ENCODE measurements around the gene PPDPF.

The PPDPF gene

DNA sequence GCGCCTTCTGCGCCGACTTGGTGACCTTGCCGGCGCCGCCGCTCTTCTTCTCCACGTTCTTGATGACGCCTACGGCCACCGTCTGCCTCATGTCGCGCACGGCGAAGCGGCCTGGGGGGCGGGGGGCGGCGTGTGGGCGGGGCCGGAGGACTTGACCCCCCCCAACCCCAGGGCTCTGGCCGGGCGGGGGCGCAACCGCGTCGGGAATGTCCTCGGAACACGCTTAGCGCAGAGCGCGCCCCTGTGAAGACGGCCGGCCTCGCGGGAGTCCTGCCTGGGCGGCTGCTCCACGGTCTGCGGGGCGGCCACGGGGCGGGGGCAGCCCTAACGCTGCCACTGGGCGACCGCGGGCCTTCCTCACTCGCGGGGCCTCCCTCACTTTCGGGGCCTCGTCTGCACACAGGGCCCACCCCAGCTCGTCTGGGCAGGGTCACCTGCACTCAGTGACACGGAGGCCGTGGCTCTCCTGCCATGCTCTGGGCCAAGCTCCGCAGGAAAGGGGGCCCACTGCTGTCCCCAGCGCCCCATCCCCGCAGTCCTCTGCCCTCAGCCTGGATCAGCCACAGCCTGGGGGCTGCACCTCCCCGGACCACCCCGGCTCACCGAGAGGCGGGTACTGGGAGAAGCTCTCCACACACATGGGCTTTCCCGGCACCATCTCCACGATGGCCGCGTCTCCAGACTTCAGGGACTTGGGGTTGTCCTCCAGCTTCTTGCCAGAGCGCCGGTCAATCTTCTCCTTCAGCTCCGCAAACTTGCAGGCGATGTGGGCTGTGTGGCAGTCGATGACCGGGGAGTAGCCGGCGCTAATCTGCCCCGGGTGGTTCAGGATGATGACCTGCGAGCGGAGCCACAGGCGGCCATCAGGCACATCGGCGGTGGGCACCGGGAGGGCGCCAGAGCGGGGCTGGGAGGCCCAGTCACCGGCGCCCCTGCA, 32.0 kb upstream of the PPDPF start:
- no peak for DNase-seq

DNA sequence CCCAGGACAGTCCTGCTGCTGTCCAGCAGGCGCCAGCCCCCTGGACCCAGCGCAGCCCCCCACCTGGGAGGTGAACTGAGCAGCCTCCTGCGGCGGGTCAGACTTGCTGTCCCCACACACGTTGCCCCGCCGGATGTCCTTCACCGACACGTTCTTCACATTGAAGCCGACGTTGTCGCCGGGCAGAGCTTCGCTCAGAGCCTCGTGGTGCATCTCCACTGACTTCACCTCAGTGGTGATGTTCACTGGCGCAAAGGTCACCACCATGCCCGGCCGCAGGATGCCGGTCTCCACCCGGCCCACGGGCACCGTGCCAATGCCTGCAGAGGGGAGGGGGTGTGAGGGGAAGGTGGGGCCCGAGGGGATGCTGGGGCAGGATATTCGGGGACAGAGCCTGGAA, 30.1 kb upstream of the PPDPF start:
- DNase-seq: no peak

DNA sequence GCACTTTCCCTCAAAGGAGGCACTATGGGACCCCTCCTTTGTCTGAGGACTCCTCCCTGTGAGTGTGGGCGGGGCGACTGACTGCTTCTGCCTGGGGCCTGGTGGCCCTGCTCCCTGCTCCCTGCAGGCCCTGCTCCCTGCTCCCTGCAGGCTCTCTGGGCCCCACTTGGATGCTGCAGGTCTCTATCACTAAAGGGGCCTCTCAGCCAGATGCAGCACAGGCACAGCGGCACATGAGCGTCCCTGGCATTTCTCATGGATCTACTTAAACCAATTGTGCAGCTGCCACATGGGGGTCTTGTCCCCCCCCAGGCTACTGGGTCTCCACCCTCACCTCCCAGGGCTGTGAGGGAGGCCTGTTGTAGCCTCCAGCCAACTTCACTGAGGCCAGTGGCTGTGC, 29.5 kb upstream of the PPDPF start:
- DNase-seq: no peak

DNA sequence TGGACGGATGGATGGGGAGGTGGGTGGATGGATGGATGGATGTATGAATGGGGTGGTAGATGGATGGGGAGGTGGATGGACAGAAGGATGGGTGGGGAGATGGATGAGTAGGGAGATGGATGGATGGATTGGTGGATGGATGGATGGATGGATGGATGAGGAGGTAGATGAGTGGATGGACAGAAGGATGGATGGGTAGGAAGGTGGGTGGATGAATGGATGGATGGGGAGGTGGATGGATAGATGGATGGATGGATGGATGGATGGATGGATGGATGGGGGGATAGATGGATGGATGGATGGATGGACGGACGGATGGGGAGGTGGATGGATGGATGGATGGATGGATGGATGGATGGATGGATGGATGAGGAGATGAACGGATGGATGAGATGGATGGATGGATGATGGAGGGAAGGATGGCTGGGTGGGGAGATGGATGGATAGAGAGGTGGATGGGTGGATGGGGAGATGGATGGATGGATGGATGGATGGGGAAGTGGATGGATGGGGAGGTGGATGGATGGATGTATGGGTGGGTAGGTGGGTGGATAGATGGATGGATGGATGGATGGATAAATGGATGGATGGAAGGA, 28.8 kb upstream of the PPDPF start:
- no peak for DNase-seq

DNA sequence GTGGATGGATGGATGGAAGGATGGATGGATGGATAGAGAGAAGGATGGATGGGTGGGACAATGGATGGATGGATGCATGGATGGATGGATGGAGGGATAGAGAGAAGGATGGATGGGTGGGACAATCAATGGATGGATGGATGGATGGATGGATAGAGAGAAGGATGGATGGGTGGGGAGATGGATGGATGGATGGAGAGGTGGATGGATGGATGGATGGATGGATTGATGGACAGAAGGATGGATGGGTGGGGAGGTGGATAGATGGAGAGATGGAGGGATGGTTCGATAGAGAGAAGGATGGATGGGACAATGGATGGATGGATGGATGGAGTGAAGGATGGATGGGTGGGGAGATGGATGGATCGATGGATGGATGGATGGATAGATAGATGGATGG, 28.0 kb upstream of the PPDPF start:
- no peak for DNase-seq

DNA sequence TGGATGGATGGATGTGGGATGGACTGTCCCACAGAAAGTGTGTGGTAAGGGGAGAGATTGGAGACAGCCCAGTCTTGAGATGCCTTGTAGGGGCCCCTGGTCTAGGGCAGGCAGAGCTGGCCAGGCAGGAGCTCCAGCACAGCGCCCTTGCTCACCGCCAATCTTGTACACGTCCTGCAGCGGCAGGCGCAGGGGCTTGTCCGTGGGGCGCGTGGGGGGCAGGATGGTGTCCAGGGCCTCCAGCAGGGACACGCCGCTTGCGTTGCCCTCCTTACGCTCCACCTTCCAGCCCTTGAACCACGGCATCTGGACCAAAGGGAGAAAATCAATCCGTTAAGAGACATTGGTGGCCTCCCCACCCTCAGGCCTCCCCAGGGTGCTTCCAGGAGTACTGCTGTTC, 27.6 kb upstream of the PPDPF start:
- DNase-seq: no peak

DNA sequence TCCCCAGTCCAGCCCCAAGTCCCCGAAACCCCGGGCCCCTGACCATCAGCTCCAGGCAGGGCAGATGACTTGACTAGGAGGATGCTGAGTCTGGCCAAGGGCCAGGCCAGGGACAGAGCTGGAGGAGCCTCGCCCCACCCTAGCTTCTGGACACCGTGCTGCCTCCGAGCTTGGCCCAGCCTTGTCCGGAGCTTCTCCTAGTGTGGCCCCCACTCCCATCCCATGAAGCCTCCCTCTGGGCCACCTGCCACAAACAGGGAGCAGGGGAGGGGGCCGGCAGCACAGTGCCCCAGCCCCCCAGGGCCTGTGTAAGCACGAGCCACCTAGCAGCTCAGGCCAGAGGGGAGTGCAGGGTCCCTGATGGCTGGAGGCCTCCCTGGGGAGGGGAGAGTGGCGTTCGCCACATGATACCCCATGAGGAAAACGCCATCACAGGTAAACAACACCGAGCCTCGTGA, 27.0 kb upstream of the PPDPF start:
- DNase-seq: no peak

DNA sequence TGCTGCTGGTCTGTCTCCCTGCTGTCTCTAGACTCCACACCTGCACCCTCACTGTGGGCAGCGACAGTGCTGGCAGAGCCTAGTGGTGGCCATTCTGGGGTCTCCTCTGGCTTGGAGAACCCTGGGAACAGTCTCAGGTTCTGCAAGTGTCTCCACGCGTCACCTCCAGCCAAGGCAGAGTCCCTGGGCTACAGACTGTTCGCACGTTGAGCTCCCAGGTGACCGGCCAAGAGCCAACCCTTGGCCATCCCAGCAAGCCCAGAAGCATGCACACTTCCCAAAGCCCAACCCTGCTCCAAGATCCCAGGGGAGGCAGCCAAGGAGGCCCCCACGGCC, 26.5 kb upstream of the PPDPF start:
- no peak for DNase-seq

DNA sequence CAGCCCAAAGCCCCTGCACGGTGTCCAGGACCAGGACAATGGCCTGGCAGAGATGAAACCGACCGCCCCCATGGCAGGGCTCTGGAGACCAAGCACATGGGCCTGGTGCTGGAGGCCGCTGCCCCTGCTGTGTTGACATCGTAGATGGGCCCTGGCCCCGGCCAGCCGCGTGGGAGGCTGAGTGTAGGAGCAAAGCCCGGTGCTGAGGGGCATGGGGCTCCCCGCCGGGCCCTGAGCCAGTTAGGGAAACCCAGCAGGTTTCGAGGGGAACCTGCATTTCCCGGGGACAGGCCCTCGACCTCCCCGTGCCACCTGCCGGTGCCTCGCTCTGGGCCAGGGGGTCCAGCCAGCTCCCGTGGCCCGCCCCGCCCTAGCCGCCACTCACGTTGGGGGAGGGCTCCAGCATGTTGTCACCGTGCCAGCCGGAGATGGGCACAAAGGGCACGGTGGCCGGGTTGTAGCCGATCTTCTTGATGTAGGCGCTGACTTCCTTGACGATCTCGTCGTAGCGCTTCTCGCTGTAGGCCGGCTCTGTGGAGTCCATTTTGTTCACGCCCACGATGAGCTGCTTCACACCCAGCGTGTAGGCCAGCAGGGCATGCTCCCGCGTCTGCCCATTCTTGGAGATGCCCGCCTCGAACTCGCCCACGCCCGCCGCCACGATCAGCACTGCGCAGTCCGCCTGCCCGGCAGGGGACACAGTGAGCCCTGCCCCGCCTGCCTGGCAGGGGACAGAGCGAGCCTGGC, 26.0 kb upstream of the PPDPF start:
- DNase-seq: no peak

DNA sequence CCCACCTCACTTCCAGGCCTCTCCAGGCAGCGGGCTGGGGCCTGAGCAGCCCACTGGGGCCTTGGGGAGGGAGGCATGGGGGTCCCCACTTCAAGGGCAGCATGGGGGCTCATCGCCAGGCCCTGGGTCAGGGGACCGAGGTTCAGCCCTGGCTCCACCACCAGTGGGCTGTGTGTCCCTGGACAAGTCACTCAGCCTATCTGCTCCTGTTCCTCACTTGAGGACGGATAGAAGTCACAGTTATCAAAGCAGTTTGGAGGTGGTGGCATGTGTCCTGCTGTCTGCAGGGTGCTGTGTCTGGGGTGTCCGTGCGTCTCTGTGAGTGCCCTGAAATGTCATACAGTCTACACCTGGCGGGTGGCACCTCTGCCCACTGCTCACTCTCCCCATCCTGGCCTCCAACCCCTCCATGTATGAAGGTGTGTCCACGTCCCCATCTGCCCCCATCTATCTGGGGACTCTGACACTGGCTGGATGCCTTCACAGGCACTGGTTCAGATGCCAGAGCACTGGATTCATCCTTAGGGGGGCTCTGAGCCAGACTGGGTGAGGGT, 25.3 kb upstream of the PPDPF start:
- no peak for DNase-seq

DNA sequence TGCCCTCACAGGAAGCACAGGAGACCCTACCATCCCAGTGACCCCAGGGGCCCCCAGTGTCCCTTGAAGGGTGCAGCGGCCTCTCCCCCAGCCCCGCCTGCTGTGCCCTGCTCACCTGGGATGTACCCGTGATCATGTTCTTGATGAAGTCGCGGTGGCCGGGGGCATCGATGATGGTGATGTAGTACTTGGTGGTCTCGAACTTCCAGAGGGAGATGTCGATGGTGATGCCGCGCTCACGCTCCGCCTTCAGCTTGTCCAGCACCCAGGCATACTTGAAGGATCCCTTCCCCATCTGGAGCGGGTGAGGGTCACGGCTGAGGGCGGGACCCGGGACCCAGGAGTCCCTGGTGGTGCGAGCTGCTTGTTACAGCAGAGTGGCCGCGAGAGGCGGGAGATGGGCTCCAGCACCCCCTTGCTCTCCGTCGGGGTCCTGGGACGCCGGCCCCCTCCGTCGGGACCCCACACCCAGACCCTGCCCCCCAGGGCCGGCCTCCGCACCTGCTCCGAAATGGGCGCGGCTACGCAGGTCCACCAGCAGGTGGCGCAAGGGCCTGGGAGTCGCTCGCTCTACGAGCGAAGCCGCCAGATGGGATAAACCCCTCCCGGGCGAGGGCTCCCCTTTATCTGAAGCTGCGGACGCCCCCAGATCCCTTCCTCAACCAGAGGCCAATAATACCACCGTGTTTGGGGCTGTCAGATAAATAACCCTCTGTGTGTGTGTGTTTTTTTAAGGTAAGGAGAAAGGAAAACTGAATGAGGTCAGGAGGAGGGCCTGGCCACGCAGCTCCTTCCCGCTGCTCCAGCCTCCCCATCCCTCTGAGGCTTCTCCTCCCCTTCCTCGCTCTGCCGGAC, 24.6 kb upstream of the PPDPF start:
- DNase-seq: peak; percentile 8 to 20

DNA sequence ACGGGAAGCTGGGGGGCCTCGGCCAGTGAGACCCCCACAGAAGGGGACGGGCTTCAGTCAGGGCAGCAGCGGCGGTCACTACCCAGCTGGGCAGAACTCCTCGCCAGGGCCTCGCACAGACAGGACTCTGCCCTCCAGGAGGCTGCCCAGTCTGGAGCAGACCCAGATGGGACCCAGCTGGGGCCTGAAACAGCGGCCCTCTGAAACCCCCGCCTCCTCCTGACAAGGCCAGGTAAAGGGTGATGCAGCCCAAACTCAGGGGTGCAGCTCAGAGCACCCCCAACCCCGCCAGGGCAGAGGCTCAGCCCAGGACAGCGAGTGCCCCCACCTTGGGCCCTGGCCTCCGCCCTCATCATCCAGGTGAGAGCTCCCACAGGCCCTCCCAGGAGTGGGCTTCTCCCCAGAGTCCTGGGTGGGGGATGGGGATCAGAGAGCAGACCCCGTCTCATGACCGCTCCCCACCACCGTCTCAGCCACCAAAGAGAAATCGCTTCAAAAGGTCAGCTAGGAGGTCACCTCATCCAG, 23.9 kb upstream of the PPDPF start:
- no peak for DNase-seq

DNA sequence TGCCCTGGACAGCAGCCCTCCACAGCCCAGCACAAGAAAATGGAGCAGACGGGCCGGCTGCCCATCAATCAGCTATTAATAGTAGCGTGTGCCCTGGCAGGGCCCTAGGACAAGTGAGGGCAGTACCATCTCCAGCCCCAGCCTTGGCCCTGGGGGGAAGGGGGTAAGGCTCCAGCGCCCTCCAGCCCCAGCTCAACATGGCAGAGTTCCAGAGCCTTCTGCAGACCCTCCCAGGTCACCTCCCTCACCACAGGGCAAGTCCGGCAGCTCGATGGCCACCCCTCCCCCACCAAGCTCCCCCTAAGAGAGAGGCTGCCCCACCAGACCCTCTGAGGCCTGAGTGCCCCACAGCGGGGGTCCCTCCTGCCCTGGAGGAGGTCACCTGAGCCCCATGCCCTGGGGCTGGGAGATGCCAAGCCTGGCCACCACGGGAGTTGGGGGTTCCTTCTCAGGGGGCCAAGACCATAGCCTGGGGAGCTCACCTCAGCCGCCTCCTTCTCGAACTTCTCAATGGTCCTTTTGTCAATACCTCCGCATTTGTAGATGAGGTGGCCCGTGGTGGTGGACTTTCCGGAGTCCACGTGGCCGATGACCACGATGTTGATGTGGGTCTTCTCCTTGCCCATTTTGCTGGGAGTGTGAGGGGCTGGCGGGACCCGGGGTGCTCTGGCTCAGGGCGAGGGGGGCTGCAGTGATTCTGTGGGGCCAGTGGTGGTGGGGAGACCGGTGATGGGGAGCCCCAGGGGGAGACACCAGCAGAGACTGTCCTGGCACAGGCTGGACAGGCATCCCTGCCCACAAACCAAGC, 23.2 kb upstream of the PPDPF start:
- DNase-seq: no peak

DNA sequence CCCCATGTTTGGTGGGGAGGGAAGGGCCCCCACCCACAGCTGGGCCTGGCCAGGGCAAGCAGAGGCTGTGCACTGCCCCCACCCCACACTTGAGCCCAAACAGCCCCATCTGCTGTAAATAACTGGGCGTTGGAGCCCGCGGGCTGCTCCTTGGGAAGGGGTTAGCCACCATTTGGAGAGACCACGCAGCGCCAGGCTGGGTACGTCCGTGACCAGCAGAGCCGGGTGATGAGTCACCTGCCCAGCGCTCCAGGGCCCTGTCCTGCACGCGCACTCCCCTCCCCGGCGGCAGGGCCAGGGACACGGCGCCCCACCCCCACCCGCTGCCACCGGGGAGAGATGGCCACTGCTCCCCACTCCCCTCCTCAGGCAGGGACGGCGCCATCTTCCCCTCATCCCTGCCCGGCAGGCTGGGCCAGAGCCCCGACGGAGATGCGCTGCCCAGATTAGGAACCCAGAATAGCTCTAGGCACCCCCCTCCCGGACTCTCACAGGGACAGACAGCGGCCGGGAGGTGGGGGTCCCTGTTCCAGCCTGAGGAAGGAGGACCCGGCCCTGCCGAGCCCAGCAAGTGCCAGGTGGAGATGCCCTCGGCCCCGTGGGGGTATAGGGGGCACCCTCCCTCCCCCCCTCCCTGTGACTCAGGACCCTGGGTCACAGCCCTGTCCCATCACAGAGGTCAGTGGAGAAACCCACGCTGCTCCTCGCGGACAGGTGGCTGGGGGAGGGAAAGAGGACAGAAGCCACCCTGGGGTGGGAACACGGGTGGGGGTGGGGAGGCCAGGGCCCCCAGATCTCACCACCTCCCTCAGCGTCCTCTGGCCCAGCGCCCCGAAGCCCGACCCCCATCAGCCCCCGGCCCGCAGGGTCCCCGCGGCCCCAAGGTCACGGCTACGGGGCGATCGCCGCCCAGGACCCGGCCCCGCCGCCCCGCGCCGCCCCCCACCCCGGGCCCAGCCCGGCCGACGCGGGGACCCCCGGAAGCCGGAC, 22.3 kb upstream of the PPDPF start:
- DNase-seq: no peak

DNA sequence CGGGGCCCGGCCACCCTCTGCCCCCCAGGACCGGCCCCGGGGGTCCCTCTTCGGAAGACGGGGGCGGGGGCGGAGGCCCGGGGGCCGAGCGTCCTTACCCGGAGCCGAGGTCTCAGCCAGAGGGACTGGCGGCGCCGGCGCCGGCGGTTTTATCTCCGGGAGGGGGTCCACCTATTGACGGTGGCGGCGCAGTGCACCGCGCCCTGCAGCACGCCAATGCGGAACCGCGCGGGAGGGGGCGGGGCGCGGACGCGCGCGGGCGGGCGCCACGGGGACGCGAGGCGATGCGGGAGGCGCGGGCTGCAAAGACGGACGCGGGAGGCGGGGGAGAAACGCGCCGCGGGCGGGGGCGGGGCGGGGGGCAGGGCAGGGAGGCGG, 21.6 kb upstream of the PPDPF start, which contains the start of gene EEF1A2:
Gene EEF1A2, minus strand, starts transcription at position 124 of the 378 bp plus-strand sequence. CDS start 1,320 bp downstream, outside the sequence.
- DNase-seq: no peak

DNA sequence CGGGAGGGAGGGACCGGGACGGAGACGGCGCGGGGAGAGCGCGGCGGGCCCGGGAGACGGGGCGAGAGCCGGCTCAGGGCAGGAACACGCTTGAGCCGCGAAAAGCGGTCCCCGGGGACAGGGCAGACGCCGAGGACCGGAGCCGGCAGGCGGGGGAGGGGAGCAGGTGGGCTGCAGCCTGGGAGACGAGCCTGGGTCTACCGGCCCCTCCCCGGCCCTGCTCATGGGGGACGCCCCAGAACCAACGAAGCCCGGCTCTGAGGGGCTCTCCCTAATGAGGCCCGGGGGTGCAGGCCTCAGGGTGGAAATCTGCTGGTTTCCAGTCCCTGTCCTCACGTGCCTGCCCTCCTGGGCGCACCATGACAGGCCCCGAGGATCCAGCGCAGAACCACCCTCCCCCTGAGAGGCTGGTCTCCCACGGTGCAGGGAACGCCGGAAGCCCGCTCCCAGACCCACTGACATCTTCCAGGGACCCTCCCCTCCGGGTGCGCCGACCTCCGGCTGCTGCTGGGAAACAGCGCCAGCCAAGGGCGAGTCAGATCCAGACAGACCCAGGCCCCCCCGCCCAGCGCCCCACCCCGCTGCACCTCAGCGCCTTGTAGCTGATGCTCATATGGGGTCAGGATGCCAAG, 21.1 kb upstream of the PPDPF start:
- no peak for DNase-seq

DNA sequence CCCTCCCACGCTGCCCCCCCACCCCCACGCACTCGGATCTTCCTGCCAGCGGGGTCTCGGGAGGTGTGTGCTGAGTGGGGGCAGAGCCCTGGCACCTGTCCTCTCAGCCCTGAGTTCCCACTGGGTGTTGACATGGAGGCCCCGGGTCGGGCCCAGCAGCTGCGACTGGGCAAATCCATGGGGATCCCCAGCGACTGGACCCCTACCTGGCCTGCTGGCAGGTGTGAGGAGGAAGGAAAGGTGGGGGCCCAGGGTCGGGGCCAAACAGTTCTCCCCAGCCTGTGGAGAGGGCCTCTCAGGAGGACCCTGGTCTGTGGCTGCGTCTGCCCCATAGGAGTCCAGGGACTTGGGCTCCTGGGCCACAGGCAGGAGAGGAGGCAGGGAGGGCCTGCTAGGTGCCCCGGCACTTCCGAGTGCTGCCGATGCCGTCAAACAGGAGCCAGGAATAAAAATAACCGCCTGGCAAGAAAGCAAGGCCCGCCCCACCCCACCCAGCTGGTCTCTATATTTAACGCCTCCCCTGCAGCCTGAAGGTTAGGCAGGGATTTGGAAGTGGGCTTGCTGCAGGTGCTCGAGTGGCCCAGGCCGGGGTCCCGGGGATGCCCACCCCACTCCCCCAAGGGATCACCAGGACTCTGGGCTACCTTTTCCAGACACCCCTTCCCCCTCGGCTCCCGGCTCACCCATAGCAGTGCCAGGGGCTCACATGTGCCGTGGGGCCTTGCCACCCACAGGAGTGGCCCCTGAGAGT, 20.2 kb upstream of the PPDPF start:
- no peak for DNase-seq

DNA sequence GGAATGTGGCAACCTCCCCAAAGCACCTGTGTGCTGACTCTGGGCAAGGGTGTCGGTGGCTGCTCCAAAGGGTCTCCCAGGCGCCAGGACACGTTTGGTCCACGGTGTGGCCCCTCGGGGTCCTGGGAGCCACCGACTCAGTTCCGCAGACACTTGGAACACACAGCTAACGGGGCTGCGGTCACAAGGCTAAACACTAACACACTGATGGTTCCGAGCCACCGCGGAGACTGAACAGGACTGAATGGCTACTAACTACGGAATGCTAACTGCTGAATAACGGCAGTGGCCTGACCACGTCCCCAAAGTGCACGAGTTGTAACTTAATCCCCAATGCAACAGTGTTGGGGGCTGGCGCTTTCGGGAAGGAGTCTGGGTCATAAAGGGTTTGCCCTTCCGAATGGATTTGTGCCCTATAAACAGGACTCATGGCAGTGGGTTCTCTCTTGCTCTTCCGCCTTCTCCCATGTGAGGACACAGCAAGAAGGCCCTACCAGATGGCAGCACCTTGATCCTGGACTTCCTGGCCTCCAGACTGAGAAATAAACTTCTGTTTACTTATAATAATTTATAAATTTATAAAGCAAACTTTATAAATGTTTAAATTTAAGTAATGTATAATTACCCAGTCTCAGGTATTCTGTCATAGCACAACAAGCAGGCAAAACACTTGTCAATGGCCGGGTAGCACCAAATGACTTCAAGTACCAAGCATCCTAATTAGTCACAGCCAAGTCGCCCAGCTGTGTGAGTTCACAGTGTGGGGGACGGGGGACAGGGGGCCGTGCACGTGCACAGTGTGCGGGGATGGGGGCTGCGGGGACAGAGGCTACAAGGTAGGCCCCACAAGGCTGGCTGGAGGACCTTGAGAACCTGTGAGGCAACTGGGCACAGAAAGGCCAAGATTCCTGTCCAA, 19.4 kb upstream of the PPDPF start:
- no peak for DNase-seq

Data from AML-193 (cell line).